ENCODE data around the gene PDCD4. TPM values are rescaled to one million over a fixed set of nuclear protein-coding genes. Genes with fewer than 3 reads are reported as not detected.

The PDCD4 gene
- total RNA-seq, 1 donor, result 35.8 TPM

GRCh38 chr10:110834629-110835301 lies 37.0 kb upstream of the PDCD4 start:
- TF ChIP-seq CTCF (IDR thresholded peaks at IDR 0.05; ENCODE audit: insufficient read depth, low read depth, low read length), result no peak
- DNase-seq (ENCODE audit: low read depth), result peak; percentile 66
- no peak overlapping the region for H3K4me3 ChIP-seq (ENCODE audit: low read depth, low read length)

GRCh38 chr10:110835841-110836240 lies 35.9 kb upstream of the PDCD4 start:
- no peak overlapping the region for H3K4me3 ChIP-seq (ENCODE audit: low read depth, low read length)
- no peak for TF ChIP-seq CTCF (IDR thresholded peaks at IDR 0.05; ENCODE audit: insufficient read depth, low read depth, low read length)
- DNase-seq (ENCODE audit: low read depth), result no peak

GRCh38 chr10:110836706-110837105 lies 35.0 kb upstream of the PDCD4 start:
- TF ChIP-seq CTCF (IDR thresholded peaks at IDR 0.05; ENCODE audit: insufficient read depth, low read depth, low read length), result no peak
- no peak overlapping the region for H3K4me3 ChIP-seq (ENCODE audit: low read depth, low read length)
- no peak for DNase-seq (ENCODE audit: low read depth)

GRCh38 chr10:110837418-110838171 lies 34.1 kb upstream of the PDCD4 start:
- no peak overlapping the region for H3K4me3 ChIP-seq (ENCODE audit: low read depth, low read length)
- peak; percentile 63 for DNase-seq (ENCODE audit: low read depth)
- TF ChIP-seq CTCF (IDR thresholded peaks at IDR 0.05; ENCODE audit: insufficient read depth, low read depth, low read length), result no peak

- no peak for DNase-seq (ENCODE audit: low read depth)
- no peak for TF ChIP-seq CTCF (IDR thresholded peaks at IDR 0.05; ENCODE audit: insufficient read depth, low read depth, low read length)
Observed at GRCh38 chr10:110840225-110840922, 31.4 kb upstream of the PDCD4 start.

GRCh38 chr10:110840923-110841428 lies 30.8 kb upstream of the PDCD4 start:
- H3K4me3 ChIP-seq (ENCODE audit: low read depth, low read length), result no peak overlapping the region
- DNase-seq (ENCODE audit: low read depth), result no peak
- TF ChIP-seq CTCF (IDR thresholded peaks at IDR 0.05; ENCODE audit: insufficient read depth, low read depth, low read length), result no peak

More at GRCh38 chr10:110840225-110840922, 31.4 kb upstream of the PDCD4 start:
- H3K4me3 ChIP-seq (ENCODE audit: low read depth, low read length), result no peak overlapping the region

All from fibroblast of villous mesenchyme (primary cell).